HEK293 (cell line): ENCODE results near the gene ERMAP.
A peak's percentile ranks its signal among the peaks of the same experiment; 100 is the strongest.

Source experiments
- CTCF ChIA-PET: fragments of 350-600 bp; formaldehyde crosslinking; extraction: SDS; loops from one replicate; lab custom pipeline; 2021; ENCODE audit warnings: antibody characterized with exemption; lab: Yijun Ruan, JAX
- POLR2A ChIA-PET: fragments of 300-600 bp; formaldehyde crosslinking; extraction: SDS; loops from one replicate; lab custom pipeline; 2020; ENCODE audit warnings: antibody characterized with exemption, inconsistent platforms; lab: Yijun Ruan, JAX
- H3K27ac ChIP-seq: fragments of 200-500 bp; sonication (Bioruptor generic); 2 replicates; pipeline ENCODE4 v1.5.1; 2014; ENCODE audit warnings: low read depth, low read length, control low read depth, inconsistent platforms; ENCODE audit errors: extremely low read depth
- H3K36me3 ChIP-seq, 2 experiments: fragments of 200-500 bp in 1 of 2; sonication (Bioruptor generic) in 1 of 2; 1 replicate in 1 of 2; 2 replicates in 1 of 2; pipeline ENCODE4 v1.5.1; 2014 to 2017; ENCODE audit warnings: inconsistent platforms in 2 of 2, low read length in 2 of 2; ENCODE audit not compliant: control insufficient read depth in 2 of 2, insufficient read depth in 1 of 2
- H3K4me1 ChIP-seq: fragments of 200-500 bp; sonication (Bioruptor generic); 2 replicates; pipeline ENCODE4 v1.5.1; 2014; ENCODE audit warnings: mild to moderate bottlenecking, low read length, inconsistent platforms; ENCODE audit not compliant: control insufficient read depth, insufficient read depth
- H3K4me3 ChIP-seq: 2 replicates; pipeline ENCODE4 v1.5.1; 2011; ENCODE audit warnings: low read depth, mild to moderate bottlenecking, control low read depth, low read length, moderate library complexity
- H3K9me3 ChIP-seq: fragments of 200-500 bp; sonication (Bioruptor generic); 2 replicates; pipeline ENCODE4 v1.5.1; 2014; ENCODE audit warnings: low read depth, low read length, inconsistent platforms; ENCODE audit not compliant: control insufficient read depth, insufficient read depth
- MZF1 ChIP-seq: fragments of 450-650 bp; formaldehyde crosslinking; IDR thresholded peaks from 2 replicates; pipeline ENCODE4 v1.5.1; 2017; ENCODE audit warnings: missing biosample characterization, missing genetic modification characterization, borderline replicate concordance
- PRDM1 ChIP-seq: fragments of 450-650 bp; formaldehyde crosslinking; IDR thresholded peaks from 2 replicates; pipeline ENCODE4; 2016; ENCODE audit warnings: missing biosample characterization, missing genetic modification characterization
- SP2 ChIP-seq: fragments of 450-650 bp; formaldehyde crosslinking; IDR thresholded peaks from 2 replicates; pipeline ENCODE4 v1.5.1; 2016; ENCODE audit warnings: missing biosample characterization, missing genetic modification characterization
- TRIM28 ChIP-seq: IDR thresholded peaks from 2 replicates; pipeline ENCODE4 v1.6.1; 2011; ENCODE audit warnings: low read length, control low read depth, borderline replicate concordance
- ZBTB11 ChIP-seq: fragments of 450-650 bp; formaldehyde crosslinking; conservative IDR thresholded peaks from 2 replicates; pipeline ENCODE4 v1.5.1; 2016; ENCODE audit warnings: low read depth, missing biosample characterization, missing genetic modification characterization
- ZBTB17 ChIP-seq: fragments of 450-650 bp; formaldehyde crosslinking; IDR thresholded peaks from 2 replicates; pipeline ENCODE4 v1.5.1; 2016; ENCODE audit warnings: missing biosample characterization, missing genetic modification characterization
- ZBTB8A ChIP-seq: fragments of 450-650 bp; formaldehyde crosslinking; IDR thresholded peaks from 2 replicates; pipeline ENCODE4 v1.5.1; 2016; ENCODE audit warnings: missing biosample characterization, missing genetic modification characterization
- ZNF175 ChIP-seq: fragments of 450-650 bp; formaldehyde crosslinking; IDR thresholded peaks from 2 replicates; pipeline ENCODE4 v1.5.1; 2016; ENCODE audit warnings: missing biosample characterization, missing genetic modification characterization
- ZNF2 ChIP-seq: fragments of 450-650 bp; formaldehyde crosslinking; IDR thresholded peaks from 2 replicates; pipeline ENCODE4 v1.5.1; 2016; ENCODE audit warnings: missing biosample characterization, missing genetic modification characterization
- ZNF23 ChIP-seq: fragments of 450-650 bp; formaldehyde crosslinking; IDR thresholded peaks from 2 replicates; pipeline ENCODE4 v1.5.1; 2016; ENCODE audit warnings: missing biosample characterization, missing genetic modification characterization, borderline replicate concordance
- ZNF24 ChIP-seq: fragments of 450-650 bp; formaldehyde crosslinking; IDR thresholded peaks from 2 replicates; pipeline ENCODE4 v1.5.1; 2016; ENCODE audit warnings: missing biosample characterization, missing genetic modification characterization
- ZNF341 ChIP-seq: fragments of 450-650 bp; formaldehyde crosslinking; IDR thresholded peaks from 2 replicates; pipeline ENCODE4; 2016; ENCODE audit warnings: low read depth, missing biosample characterization, missing genetic modification characterization
- ZNF510 ChIP-seq: fragments of 450-650 bp; formaldehyde crosslinking; IDR thresholded peaks from 2 replicates; pipeline ENCODE4 v1.5.1; 2018; ENCODE audit warnings: mild to moderate bottlenecking, missing genetic modification characterization, missing biosample characterization; ENCODE audit not compliant: insufficient replicate concordance
- ZNF600 ChIP-seq: fragments of 450-650 bp; formaldehyde crosslinking; IDR thresholded peaks from 2 replicates; pipeline ENCODE4 v1.5.1; 2016; ENCODE audit warnings: missing biosample characterization, missing genetic modification characterization
- ZNF660 ChIP-seq: fragments of 450-650 bp; IDR thresholded peaks from 2 replicates; pipeline ENCODE4 v1.5.1; 2018; ENCODE audit warnings: missing biosample characterization, mild to moderate bottlenecking, missing genetic modification characterization
- ZNF664 ChIP-seq: fragments of 450-650 bp; formaldehyde crosslinking; IDR thresholded peaks from 2 replicates; pipeline ENCODE4 v1.5.1; 2016; ENCODE audit warnings: missing biosample characterization, missing genetic modification characterization
- ZSCAN5A ChIP-seq: fragments of 450-650 bp; formaldehyde crosslinking; IDR thresholded peaks from 2 replicates; pipeline ENCODE4 v1.5.1; 2016; ENCODE audit warnings: missing biosample characterization, missing genetic modification characterization
- TF ChIP-seq, protein P1 (sequence below): fragments of 450-650 bp; formaldehyde crosslinking; IDR thresholded peaks from 2 replicates; pipeline ENCODE4 v1.5.0; 2017; ENCODE audit warnings: missing biosample characterization, missing genetic modification characterization, borderline replicate concordance
- TF ChIP-seq, protein P2 (sequence below): fragments of 450-650 bp; formaldehyde crosslinking; IDR thresholded peaks from 2 replicates; pipeline ENCODE4 v1.5.1; 2016; ENCODE audit warnings: missing biosample characterization, missing genetic modification characterization
- TF ChIP-seq, protein P3 (sequence below): fragments of 450-650 bp; formaldehyde crosslinking; IDR thresholded peaks from 2 replicates; pipeline ENCODE4 v1.5.1; 2016; ENCODE audit warnings: missing biosample characterization, missing genetic modification characterization

The ERMAP gene

GRCh38 chr1:42815941-42816584 is 859 bp upstream of the ERMAP start (continued):
- TF ChIP-seq MZF1 (tag by site-specific recombination), result no peak
- no peak for TF ChIP-seq ZNF341 (tag by site-specific recombination)
- TF ChIP-seq TRIM28, result no peak
- TF ChIP-seq ZNF600 (tag by site-specific recombination), result peak; percentile 89

GRCh38 chr1:42817440-42817767 is 482 bp downstream of the ERMAP start:
- Histone ChIP-seq H3K4me3 (peak overlapping the region; percentile 38), H3K9me3 (no peaks in the 10 kb centered on the region), H3K4me1 (peaks cover 2% of the 10 kb centered on the region), H3K36me3 (peaks cover 0 to 10% of the 10 kb centered on the region in 2 experiments; a peak in 1 of 3 replicates), H3K27ac (peak overlapping the region; percentile 98; the same call in 1 of the 2 replicates)
- POLR2A ChIA-PET, result interaction anchor here (0.6 to 2.8 kb wide), 3 partner anchors 29 to 354 kb away, joined by 3 to 25 read pairs (median 18); partner anchors contain the start of genes C1orf50, P3H1 and ZNF691
- CTCF ChIA-PET, result interaction anchor here (0.6 to 0.7 kb wide), 3 partner anchors 67 to 798 kb away, joined by 3 to 4 read pairs (median 3); no protein-coding TSS in a partner anchor
- TF ChIP-seq ZNF660 (tag by site-specific recombination) (peak; percentile 5; the same call in 1 of the 2 replicates), ZBTB17 (tag by site-specific recombination) (peak; percentile 46; the same call in 1 of the 2 replicates), ZNF664 (tag by site-specific recombination) (peak; percentile 92), ZNF510 (tag by site-specific recombination) (no peak)
- TF ChIP-seq, protein P1, sequence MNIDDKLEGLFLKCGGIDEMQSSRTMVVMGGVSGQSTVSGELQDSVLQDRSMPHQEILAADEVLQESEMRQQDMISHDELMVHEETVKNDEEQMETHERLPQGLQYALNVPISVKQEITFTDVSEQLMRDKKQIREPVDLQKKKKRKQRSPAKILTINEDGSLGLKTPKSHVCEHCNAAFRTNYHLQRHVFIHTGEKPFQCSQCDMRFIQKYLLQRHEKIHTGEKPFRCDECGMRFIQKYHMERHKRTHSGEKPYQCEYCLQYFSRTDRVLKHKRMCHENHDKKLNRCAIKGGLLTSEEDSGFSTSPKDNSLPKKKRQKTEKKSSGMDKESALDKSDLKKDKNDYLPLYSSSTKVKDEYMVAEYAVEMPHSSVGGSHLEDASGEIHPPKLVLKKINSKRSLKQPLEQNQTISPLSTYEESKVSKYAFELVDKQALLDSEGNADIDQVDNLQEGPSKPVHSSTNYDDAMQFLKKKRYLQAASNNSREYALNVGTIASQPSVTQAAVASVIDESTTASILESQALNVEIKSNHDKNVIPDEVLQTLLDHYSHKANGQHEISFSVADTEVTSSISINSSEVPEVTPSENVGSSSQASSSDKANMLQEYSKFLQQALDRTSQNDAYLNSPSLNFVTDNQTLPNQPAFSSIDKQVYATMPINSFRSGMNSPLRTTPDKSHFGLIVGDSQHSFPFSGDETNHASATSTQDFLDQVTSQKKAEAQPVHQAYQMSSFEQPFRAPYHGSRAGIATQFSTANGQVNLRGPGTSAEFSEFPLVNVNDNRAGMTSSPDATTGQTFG (tag by site-specific recombination), result no peak

DNA sequence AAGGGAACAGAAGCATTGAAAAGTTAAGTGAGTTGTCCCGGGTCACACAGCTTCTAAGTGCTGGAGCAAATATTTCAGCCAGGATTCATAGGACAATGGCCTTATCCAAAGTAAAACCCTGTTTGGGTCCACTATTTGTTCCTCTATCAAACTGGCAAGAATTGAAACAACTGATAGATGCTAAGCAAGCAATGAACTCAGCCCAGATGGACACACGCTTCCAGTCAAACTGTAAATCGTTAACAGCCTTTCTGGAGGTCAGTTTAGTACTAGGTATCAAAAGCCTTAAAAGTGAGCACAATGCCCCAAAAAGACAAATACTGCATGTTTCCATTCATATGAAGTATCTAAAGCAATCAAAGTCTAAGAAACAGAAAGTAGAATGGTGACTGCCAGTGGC is 1.1 kb downstream of the ERMAP start:
- CTCF ChIA-PET, result interaction anchor here (0.6 kb wide), 1 partner anchor 66 kb away, joined by 4 read pairs; no protein-coding TSS in a partner anchor
- Histone ChIP-seq H3K27ac (no peak overlapping the region), H3K4me3 (no peak overlapping the region), H3K9me3 (no peaks in the 10 kb centered on the region), H3K36me3 (peaks cover 0 to 10% of the 10 kb centered on the region in 2 experiments; a peak in 1 of 3 replicates), H3K4me1 (peaks cover 2% of the 10 kb centered on the region)
- POLR2A ChIA-PET, result interaction anchor here (0.6 to 2.8 kb wide), 3 partner anchors 28 to 353 kb away, joined by 3 to 25 read pairs (median 18); partner anchors contain the start of genes C1orf50, P3H1 and ZNF691
- TF ChIP-seq, protein P2, sequence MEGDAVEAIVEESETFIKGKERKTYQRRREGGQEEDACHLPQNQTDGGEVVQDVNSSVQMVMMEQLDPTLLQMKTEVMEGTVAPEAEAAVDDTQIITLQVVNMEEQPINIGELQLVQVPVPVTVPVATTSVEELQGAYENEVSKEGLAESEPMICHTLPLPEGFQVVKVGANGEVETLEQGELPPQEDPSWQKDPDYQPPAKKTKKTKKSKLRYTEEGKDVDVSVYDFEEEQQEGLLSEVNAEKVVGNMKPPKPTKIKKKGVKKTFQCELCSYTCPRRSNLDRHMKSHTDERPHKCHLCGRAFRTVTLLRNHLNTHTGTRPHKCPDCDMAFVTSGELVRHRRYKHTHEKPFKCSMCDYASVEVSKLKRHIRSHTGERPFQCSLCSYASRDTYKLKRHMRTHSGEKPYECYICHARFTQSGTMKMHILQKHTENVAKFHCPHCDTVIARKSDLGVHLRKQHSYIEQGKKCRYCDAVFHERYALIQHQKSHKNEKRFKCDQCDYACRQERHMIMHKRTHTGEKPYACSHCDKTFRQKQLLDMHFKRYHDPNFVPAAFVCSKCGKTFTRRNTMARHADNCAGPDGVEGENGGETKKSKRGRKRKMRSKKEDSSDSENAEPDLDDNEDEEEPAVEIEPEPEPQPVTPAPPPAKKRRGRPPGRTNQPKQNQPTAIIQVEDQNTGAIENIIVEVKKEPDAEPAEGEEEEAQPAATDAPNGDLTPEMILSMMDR, result no peak
- TF ChIP-seq PRDM1, result no peak
- TF ChIP-seq, protein P3, sequence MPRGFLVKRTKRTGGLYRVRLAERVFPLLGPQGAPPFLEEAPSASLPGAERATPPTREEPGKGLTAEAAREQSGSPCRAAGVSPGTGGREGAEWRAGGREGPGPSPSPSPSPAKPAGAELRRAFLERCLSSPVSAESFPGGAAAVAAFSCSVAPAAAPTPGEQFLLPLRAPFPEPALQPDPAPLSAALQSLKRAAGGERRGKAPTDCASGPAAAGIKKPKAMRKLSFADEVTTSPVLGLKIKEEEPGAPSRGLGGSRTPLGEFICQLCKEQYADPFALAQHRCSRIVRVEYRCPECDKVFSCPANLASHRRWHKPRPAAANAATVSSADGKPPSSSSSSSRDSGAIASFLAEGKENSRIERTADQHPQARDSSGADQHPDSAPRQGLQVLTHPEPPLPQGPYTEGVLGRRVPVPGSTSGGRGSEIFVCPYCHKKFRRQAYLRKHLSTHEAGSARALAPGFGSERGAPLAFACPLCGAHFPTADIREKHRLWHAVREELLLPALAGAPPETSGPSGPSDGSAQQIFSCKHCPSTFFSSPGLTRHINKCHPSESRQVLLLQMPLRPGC (tag by site-specific recombination), result no peak
- no peak for TF ChIP-seq ZNF24 (tag by site-specific recombination)
- no peak for TF ChIP-seq ZNF23 (tag by site-specific recombination)
- TF ChIP-seq ZBTB8A (tag by site-specific recombination), result no peak
- TF ChIP-seq ZBTB11 (tag by site-specific recombination), result no peak
- no peak for TF ChIP-seq ZNF175 (tag by site-specific recombination)
- TF ChIP-seq ZNF2, result no peak
- no peak for TF ChIP-seq SP2 (tag by site-specific recombination)
- TF ChIP-seq ZSCAN5A (tag by site-specific recombination), result no peak
